K562 (cell line): Measurements from ENCODE around the gene SNRNP70. TPM values are rescaled to one million over a fixed set of nuclear protein-coding genes. Genes with fewer than 3 reads are reported as not detected.

Source experiments
- RBFOX2 ChIP-seq: fragments of 200-400 bp; formaldehyde crosslinking; IDR thresholded peaks from 2 replicates; pipeline ENCODE4 v1.6.1; 2017; ENCODE audit warnings: low read depth, mild to moderate bottlenecking, low read length, moderate library complexity
- ZFPM2 ChIP-seq: fragments of 250-450 bp; sonication (Bioruptor Pico); IDR thresholded peaks from 2 replicates; pipeline ENCODE4 v1.5.1; 2022; ENCODE audit warnings: mild to moderate bottlenecking
- ZFX ChIP-seq: sonication (generic); formaldehyde crosslinking; IDR thresholded peaks from 2 replicates; pipeline ENCODE4 v1.8.0; 2022; ENCODE audit warnings: mild to moderate bottlenecking, missing genetic modification reagents, moderate library complexity
- ZKSCAN8 ChIP-seq: fragments of 200-800 bp; sonication (Bioruptor generic); IDR thresholded peaks from 2 replicates; pipeline ENCODE4 v1.6.1; 2016; ENCODE audit warnings: missing genetic modification characterization, missing compliant biosample characterization
- ZNF134 ChIP-seq: fragments of 250-450 bp; sonication (Bioruptor Pico); conservative IDR thresholded peaks from 2 replicates; pipeline ENCODE4 v1.4.0; 2020
- ZNF316 ChIP-seq: fragments of 450-650 bp; IDR thresholded peaks from 2 replicates; pipeline ENCODE4 v1.6.1; 2016
- ZNF444 ChIP-seq: fragments of 250-450 bp; sonication (Bioruptor Pico); IDR thresholded peaks from 2 replicates; pipeline ENCODE4 v1.4.0; 2020; ENCODE audit warnings: mild to moderate bottlenecking, moderate library complexity
- ZNF707 ChIP-seq: fragments of 250-450 bp; sonication (Bioruptor Pico); conservative IDR thresholded peaks from 2 replicates; pipeline ENCODE4 v1.8.0; 2022; ENCODE audit warnings: inconsistent platforms, mild to moderate bottlenecking, moderate library complexity
- polyA plus RNA-seq, 8 experiments: library from polyadenylated mRNA; depleted of rRNA in 4 of 8; stranded (reverse) in 5 of 8; unstranded in 3 of 8; fragments of >200 nt; fragmentation: Nextera tagmentation in 2 of 8; fragmentation: Illumina TruSeq in 1 of 8; extraction: Ambion mirVana in 2 of 8; extraction: Trizol in 1 of 8; gene quantifications; 2 replicates each; pipeline versions ENCODE4 v1.2.1 to v1.2.3, GENCODE V29; 2011 to 2014; ENCODE audit warnings: inconsistent platforms in 1 of 8, missing spikeins in 1 of 8
- total RNA-seq, 7 experiments: library from RNA; depleted of rRNA in 6 of 7; stranded (reverse); fragments of >200 nt in 6 of 7; fragmentation: Illumina TruSeq in 2 of 7; extraction: Trizol in 2 of 7; gene quantifications; 2 replicates each; pipeline versions ENCODE4 v1.2.1 to v1.2.3, GENCODE V29; 2011 to 2021; ENCODE audit warnings: low replicate concordance in 1 of 7
- TF ChIP-seq, protein P1 (sequence below): fragments of 250-450 bp; sonication (Bioruptor Pico); IDR thresholded peaks from 2 replicates; pipeline ENCODE4 v1.4.0; 2020; ENCODE audit warnings: borderline replicate concordance
- TF ChIP-seq, protein P2 (sequence below): fragments of 450-650 bp; conservative IDR thresholded peaks from 2 replicates; pipeline ENCODE4 v1.6.1; 2016; ENCODE audit warnings: missing genetic modification characterization, low read depth, mild to moderate bottlenecking, missing compliant biosample characterization, moderate library complexity
- TF ChIP-seq, protein P3 (sequence below): sonication (generic); formaldehyde crosslinking; IDR thresholded peaks from 2 replicates; pipeline ENCODE4 v1.8.0; 2022; ENCODE audit warnings: mild to moderate bottlenecking, missing genetic modification reagents, borderline replicate concordance
- TF ChIP-seq, protein P4 (sequence below): IDR thresholded peaks from 2 replicates; pipeline ENCODE4 v1.6.1; 2011; ENCODE audit warnings: borderline replicate concordance, low read depth, mild to moderate bottlenecking, moderate library complexity, low read length; ENCODE audit not compliant: insufficient read depth, poor library complexity, severe bottlenecking

SNRNP70 gene
- total and polyA plus RNA-seq, 9 of the 15 experiments (the other 6 are each of a cell fraction or from before 2014, with no cell fraction given) = 2.8 to 496 (median 136) TPM

DNA sequence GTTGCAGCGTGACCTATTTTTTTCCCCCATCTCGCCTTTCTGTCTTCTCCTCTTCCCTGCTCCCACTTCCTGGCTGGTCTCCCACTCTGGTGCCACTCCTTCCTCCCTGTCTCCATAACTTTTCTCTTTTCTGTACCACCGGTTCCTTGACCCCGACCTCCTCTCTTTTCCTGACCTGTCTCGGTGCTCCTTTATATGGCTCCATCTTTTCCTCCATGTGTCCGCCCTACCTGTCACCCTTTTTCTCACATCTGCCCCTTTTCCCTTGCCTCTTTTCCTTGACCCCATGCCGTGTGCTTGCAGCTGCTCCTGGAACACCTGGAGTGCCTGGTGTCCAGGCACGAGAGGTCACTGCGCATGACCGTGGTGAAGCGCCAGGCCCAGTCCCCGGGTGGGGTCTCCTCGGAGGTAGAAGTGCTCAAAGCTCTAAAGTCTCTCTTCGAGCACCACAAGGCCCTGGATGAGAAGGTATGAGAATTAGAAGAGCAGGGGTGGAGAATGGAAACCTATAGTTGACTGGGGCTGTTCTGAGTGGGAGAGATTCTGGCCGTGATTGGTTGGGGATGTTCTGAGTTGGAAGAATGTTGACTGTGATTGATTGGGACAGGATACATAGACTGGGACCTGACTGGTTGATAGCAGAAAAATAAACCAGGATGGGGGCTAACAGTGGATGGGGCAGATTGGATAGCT, 43.4 kb downstream of the SNRNP70 start (continued):
- TF ChIP-seq, protein P1, sequence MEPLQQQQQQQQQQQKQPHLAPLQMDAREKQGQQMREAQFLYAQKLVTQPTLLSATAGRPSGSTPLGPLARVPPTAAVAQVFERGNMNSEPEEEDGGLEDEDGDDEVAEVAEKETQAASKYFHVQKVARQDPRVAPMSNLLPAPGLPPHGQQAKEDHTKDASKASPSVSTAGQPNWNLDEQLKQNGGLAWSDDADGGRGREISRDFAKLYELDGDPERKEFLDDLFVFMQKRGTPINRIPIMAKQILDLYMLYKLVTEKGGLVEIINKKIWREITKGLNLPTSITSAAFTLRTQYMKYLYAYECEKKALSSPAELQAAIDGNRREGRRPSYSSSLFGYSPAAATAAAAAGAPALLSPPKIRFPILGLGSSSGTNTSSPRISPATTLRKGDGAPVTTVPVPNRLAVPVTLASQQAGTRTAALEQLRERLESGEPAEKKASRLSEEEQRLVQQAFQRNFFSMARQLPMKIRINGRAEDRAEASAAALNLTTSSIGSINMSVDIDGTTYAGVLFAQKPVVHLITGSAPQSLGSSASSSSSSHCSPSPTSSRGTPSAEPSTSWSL (CRISPR knock-in tag) = no peak
- TF ChIP-seq, protein P2, sequence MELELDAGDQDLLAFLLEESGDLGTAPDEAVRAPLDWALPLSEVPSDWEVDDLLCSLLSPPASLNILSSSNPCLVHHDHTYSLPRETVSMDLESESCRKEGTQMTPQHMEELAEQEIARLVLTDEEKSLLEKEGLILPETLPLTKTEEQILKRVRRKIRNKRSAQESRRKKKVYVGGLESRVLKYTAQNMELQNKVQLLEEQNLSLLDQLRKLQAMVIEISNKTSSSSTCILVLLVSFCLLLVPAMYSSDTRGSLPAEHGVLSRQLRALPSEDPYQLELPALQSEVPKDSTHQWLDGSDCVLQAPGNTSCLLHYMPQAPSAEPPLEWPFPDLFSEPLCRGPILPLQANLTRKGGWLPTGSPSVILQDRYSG = no peak
- TF ChIP-seq ZNF134 (CRISPR knock-in tag) (no peak), ZFX (no peak), ZKSCAN8 (CRISPR knock-in tag) (no peak), ZNF316 (no peak; the same call in 1 of the 2 replicates), ZNF444 (no peak), ZFPM2 (CRISPR knock-in tag) (no peak), ZNF707 (CRISPR knock-in tag) (no peak), RBFOX2 (no peak)
- TF ChIP-seq, protein P3, sequence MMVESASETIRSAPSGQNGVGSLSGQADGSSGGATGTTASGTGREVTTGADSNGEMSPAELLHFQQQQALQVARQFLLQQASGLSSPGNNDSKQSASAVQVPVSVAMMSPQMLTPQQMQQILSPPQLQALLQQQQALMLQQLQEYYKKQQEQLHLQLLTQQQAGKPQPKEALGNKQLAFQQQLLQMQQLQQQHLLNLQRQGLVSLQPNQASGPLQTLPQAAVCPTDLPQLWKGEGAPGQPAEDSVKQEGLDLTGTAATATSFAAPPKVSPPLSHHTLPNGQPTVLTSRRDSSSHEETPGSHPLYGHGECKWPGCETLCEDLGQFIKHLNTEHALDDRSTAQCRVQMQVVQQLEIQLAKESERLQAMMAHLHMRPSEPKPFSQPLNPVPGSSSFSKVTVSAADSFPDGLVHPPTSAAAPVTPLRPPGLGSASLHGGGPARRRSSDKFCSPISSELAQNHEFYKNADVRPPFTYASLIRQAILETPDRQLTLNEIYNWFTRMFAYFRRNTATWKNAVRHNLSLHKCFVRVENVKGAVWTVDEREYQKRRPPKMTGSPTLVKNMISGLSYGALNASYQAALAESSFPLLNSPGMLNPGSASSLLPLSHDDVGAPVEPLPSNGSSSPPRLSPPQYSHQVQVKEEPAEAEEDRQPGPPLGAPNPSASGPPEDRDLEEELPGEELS (CRISPR knock-in tag) = no peak
- TF ChIP-seq, protein P4, sequence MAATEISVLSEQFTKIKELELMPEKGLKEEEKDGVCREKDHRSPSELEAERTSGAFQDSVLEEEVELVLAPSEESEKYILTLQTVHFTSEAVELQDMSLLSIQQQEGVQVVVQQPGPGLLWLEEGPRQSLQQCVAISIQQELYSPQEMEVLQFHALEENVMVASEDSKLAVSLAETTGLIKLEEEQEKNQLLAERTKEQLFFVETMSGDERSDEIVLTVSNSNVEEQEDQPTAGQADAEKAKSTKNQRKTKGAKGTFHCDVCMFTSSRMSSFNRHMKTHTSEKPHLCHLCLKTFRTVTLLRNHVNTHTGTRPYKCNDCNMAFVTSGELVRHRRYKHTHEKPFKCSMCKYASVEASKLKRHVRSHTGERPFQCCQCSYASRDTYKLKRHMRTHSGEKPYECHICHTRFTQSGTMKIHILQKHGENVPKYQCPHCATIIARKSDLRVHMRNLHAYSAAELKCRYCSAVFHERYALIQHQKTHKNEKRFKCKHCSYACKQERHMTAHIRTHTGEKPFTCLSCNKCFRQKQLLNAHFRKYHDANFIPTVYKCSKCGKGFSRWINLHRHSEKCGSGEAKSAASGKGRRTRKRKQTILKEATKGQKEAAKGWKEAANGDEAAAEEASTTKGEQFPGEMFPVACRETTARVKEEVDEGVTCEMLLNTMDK = no peak
